HG03135 (cell line): ENCODE measurements around the gene VILL.
"Not testable (repeated sequence)": the region's sequence is repeated elsewhere in the genome, so short reads cannot be mapped to it uniquely, and the experiment has no call there.

Experiments used
- ATAC-seq: cut with Tn5 transposase; IDR thresholded peaks from one replicate; pipeline ENCODE4 v1.9.1; 2021; ENCODE audit warnings: mild to moderate bottlenecking, moderate library complexity; ENCODE audit not compliant: unreplicated experiment

Gene VILL

GRCh38 chr3:37985637-37986320, 4.8 kb upstream of the VILL start:
- ATAC-seq: no peak

DNA sequence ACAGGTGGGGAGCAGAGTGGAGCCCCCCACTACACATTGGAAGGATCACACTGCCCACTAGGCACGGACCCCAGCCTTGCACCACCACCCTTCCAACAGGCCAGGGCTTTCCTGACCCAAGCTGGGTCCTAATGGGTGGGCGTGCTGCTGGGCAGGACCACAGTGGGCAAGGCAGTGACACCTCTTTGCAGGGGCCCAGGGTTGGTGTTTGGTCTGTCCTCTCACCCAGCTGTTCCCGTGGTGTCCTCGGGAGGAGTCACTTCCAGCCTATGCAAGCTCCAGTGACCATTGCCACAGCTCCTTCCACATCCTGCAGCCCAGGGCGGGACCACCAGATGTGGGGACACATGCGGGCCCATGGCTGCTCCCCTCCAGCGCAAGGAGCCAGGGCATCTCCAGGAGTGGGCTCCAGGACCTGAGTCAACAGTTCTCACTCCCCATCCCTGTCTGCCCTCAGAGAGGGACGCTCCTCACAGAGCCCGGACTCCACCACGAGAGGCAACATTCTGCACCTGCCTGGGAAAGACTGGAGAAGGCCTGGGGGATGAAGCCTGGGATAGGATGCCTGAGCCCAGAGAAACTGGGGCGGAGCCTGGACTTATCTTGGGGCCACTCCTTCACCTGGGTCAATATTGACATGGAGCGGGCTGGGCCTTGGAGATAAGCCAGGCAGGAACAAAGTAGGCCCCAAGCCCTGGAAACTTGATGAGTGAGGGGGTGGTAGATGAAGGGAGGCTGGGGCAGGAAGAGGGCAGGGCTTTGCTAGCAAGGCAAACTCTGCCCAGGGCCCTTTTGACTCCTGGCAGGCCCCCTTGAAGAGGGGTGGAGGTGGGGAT, 3.9 kb upstream of the VILL start:
- ATAC-seq: no peak

GRCh38 chr3:37987315-37987697, 3.3 kb upstream of the VILL start:
- no peak for ATAC-seq

GRCh38 chr3:37987751-37988179, 2.8 kb upstream of the VILL start:
- no peak for ATAC-seq

DNA sequence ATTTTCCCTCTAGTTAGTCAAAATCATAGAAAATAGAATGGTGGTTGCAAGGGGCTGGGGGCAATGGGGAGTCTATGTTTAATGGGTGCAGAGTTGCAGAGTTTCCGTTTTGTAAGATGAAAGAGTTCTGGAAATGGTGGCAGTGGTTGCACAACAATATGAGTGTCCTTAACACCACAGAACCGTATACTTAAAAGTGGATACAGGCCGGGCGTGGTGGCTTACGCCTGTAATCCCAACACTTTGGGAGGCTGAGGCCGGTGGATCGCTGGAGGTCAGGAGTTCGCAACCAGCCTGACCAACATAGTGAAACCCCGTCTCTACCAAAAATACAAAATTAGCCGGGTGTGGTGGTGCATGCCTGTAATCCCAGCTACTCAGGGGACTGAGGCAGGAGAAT, 2.2 kb upstream of the VILL start:
- not testable (repeated sequence) for ATAC-seq

- ATAC-seq: no peak
Measured at GRCh38 chr3:37988931-37989525, 1.6 kb upstream of the VILL start.

DNA sequence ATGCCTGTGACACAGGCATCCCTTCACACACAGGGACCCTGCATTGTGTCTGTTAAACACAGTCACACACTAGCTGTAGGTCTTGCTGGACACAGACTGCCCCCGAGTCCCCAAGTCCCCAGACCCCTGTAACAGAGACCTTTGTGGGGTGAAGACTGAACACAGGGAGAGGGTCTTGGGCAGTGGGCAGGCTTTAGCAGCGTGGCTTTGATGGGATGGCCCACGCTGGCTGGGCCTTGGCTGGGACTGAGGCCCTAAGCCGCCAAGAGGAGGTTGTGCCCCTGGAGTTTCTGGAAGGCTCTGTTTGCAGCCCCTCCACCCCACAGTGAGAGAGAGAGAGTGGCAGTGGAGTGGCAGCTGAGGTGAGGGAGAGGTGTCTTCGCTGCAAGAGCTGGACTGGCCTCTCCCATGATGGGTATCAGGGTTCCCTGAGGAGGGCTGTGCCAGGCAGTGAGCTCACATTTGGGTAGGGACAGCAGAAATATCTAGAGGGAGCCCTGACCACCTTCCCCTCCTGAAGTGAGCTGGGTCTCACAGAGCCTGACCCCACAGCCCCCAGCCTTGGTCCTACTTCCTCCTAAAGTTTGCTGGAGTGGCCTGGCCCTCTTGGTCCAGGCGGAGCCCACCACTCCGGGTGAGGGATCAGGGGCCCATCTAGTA, 635 bp upstream of the VILL start:
- no peak for ATAC-seq

GRCh38 chr3:37991109-37991508, 523 bp downstream of the VILL start:
- no peak for ATAC-seq

DNA sequence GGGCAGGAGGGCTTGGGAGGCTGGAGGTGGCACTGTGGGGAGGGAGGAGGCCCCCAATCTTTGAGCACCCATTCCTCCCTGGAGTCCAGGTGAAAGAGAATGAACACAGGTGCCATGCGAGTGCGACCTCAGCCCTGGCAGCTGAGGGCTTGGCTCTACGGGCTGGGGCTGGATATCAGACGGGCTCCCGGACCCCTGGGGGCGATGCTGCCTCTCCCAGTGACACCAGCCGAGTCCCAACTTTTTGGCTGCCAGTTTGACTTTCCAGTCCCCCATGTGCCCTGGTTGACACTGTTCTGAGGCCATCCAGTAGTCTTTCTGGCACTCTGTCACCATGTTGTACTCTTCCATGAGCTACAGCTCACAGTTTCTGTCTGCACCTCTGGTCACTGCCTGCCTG, 1.2 kb downstream of the VILL start:
- ATAC-seq: no peak

DNA sequence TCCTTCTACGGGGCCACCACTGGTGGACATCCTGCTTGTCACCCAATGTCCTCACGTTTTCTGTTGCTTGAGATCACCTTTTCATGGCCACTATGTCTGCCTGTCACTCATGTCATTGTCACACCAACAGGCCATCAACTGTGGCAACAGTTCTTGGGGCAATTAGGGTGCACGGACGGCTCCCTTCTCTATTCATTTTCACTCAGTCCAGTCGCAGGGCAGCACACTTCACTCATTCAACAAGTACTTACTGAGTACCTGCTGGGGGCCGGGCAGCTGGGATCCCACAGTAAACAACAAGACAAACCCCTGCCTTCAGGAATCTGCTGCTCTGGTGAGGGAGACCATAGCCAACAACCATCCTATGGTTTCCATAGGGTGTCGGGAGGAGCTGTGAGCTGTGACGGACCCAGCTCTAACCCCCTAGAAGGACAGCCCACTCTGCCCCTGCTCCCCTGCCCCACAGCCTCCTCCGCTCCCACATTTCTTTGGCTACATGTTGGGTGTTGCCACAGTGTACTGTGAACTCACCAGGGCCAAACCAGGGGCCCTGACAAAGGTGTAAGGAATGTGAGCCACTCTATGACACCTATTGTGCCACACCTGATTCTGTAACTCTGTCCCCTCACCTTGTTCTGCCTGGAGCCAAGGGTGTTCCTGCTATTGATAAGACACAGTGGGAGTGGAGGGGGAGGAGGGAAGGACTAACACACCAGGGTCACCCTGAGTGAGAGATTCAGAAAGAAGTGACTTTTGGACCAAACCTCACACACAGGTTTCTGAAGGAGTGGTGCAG, 1.9 kb downstream of the VILL start:
- no peak for ATAC-seq

DNA sequence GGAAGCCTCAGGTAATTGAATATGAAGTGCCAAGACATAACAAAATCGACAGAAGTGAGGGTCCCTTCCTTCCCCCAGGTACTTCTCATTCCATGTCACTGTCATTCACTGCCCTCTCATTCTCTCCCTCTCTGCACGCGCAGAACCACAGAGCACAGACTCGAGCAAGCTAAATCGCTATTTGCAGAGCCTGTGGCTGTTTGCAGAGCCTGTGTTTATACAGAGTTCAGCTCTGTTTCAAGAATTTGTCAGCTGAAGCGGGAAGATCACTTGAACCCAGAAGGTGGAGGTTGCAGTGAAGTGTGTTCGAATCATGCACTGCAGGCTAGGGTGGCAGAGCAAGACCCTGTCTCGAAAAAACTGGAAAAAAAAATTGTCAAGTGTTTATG, 2.5 kb downstream of the VILL start:
- no peak for ATAC-seq

GRCh38 chr3:37993460-37993819, 2.9 kb downstream of the VILL start:
- no peak for ATAC-seq

- ATAC-seq: peak; percentile 57
Measured at GRCh38 chr3:37993820-37994638, 3.4 kb downstream of the VILL start.

DNA sequence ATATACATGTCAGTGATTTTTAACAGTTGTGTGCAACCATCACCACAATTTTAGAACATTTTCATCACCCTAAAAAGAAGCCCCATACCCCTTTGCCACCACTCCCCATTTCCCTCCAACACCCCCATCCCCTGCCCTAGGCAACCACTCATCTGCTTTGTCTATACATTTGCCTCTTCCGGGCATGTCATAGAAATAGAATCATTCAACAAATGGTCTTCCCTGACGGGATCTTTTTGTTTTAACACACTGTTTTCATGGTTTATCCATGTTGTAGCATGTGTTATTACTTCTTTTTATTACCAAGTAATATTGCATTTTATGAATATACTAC, 4.0 kb downstream of the VILL start:
- no peak for ATAC-seq

DNA sequence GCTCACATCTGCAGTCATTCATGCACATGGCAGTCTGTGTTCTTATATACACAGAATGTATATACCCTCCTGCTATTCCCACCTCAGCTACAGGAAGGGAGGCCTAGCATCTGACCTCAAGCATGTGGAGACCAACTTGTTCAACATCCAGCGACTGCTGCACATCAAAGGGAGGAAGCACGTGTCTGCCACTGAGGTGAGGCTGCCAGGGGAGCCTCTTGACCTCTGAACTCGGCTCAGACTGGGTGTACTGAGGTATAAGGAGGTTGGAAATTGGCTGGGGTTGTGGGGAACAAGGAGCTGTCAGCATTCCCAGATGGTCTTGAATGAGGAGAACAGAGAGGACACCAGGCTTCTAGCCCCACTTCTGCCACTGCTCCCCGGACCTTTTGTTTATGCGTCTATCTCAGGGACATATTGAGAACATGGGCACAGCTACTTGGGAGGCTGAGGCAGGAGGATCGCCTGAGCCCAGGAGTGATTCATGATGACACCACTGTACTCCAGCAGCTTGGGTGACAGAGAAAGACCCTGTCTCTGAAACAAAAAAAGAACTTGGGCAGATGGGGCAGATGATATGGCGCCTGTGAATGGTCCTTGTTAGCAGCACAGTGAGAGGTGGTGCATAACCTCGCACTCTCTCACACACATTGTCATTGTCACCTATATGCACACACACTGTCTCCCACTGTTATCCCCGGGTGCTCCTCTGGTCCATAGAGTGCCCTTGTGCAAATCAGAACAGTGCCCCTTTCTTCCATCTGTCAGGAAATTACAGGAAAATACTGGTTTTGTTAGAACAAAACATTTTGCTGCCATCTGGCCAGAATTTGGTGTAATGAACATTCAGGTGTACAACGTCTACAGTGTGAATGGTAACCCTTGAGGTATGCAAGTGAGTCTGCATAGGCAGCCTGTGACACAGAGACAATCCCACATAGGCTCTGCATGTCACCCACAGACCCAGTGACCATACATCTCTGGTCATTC, 5.4 kb downstream of the VILL start:
- ATAC-seq: no peak

GRCh38 chr3:37996785-37997301, 6.3 kb downstream of the VILL start:
- ATAC-seq: peak; percentile 47

GRCh38 chr3:37997342-37997741, 6.8 kb downstream of the VILL start:
- ATAC-seq: no peak

GRCh38 chr3:37997791-37998370, 7.3 kb downstream of the VILL start:
- no peak for ATAC-seq
